ENCODE data around the gene EPSTI1. TPM values are rescaled to one million over a fixed set of nuclear protein-coding genes. Genes with fewer than 3 reads are reported as not detected.

EPSTI1 gene
- total and polyA plus RNA-seq, 10 of the 15 experiments (the other 5 are each of a cell fraction or from before 2014, with no cell fraction given): 4.7 to 32.0 (median 24.2) TPM

GRCh38 chr13:42873081-42873480 lies 119.0 kb downstream of the EPSTI1 start:
- no peaks in the 10 kb centered on the region for H3K79me2 ChIP-seq (ENCODE audit: control insufficient read depth, insufficient read depth, low read length)
- H3K4me1 ChIP-seq (ENCODE audit: control insufficient read depth, insufficient read depth, low read length): peaks cover 14% of the 10 kb centered on the region
- FAIRE-seq (no peak), ATAC-seq (no peak), DNase-seq (ENCODE audit: low read depth, low spot score) (no peak)
- H3K27ac ChIP-seq (ENCODE audit: control insufficient read depth, insufficient read depth): no peak overlapping the region
- in situ Hi-C loops (cut with MboI) (no loop called here), intact Hi-C loops (cut with micrococcal nuclease; ENCODE audit: unreplicated experiment) (no loop called here)
- ChIA-PET SMC1A (ENCODE audit: uncharacterized antibody, unreplicated experiment) (interaction anchor here (1.0 kb wide), 1 partner anchor 73 kb away, joined by 3 read pairs; no protein-coding TSS in a partner anchor), CTCF (no interaction called here), POLR2A (no interaction called here), RAD21 (ENCODE audit: unreplicated experiment) (no interaction called here)
- TF ChIP-seq ZNF687 (IDR thresholded peaks at IDR 0.05): no peak
- no peak for TF ChIP-seq IKZF1 (conservative IDR thresholded peaks at IDR 0.05)
- 82% methylated on average over 8 of the region's 8 CpGs for WGBS (ENCODE audit: insufficient coverage, insufficient replicate concordance, low lambda C conversion rate, missing lambda C conversion rate)
- no peak overlapping the region for H3K4me2 ChIP-seq (ENCODE audit: control insufficient read depth, insufficient read depth)
- H3K9ac ChIP-seq (ENCODE audit: control insufficient read depth, insufficient read depth, low read length): no peak overlapping the region
- no peaks in the 10 kb centered on the region for H4K20me1 ChIP-seq (ENCODE audit: control insufficient read depth, insufficient read depth)
- H3K36me3 ChIP-seq (ENCODE audit: control insufficient read depth in 2 of 2, insufficient read depth in 2 of 2, low read length in 1 of 2): no peaks in the 10 kb centered on the region
- H3K4me3 ChIP-seq: no peak overlapping the region
- H3K27me3 ChIP-seq (replicated peaks in 1 of 2; ENCODE audit: control insufficient read depth in 2 of 2, insufficient read depth in 2 of 2, low read length in 1 of 2): no peaks in the 10 kb centered on the region
- H2AFZ ChIP-seq (ENCODE audit: control insufficient read depth, low read depth, low read length): no peak overlapping the region
- H3K9me3 ChIP-seq (replicated peaks; ENCODE audit: control insufficient read depth, insufficient read depth, low read length): no peaks in the 10 kb centered on the region
- BruUV-seq (replicated peaks): no TSS peak

- Histone ChIP-seq H3K9me3 (replicated peaks; ENCODE audit: control insufficient read depth, insufficient read depth, low read length) (no peaks in the 10 kb centered on the region; the same call in 2 of the 3 replicates), H4K20me1 (ENCODE audit: control insufficient read depth, insufficient read depth) (no peaks in the 10 kb centered on the region), H3K4me3 (no peak overlapping the region), H3K27me3 (replicated peaks in 1 of 2; ENCODE audit: control insufficient read depth in 2 of 2, insufficient read depth in 2 of 2, low read length in 1 of 2) (no peaks in the 10 kb centered on the region), H2AFZ (ENCODE audit: control insufficient read depth, low read depth, low read length) (no peak overlapping the region), H3K4me1 (ENCODE audit: control insufficient read depth, insufficient read depth, low read length) (no peaks in the 10 kb centered on the region), H3K4me2 (ENCODE audit: control insufficient read depth, insufficient read depth) (no peak overlapping the region), H3K27ac (ENCODE audit: control insufficient read depth, insufficient read depth) (no peak overlapping the region), H3K36me3 (ENCODE audit: control insufficient read depth in 2 of 2, insufficient read depth in 2 of 2, low read length in 1 of 2) (no peaks in the 10 kb centered on the region), H3K9ac (ENCODE audit: control insufficient read depth, insufficient read depth, low read length) (no peak overlapping the region), H3K79me2 (ENCODE audit: control insufficient read depth, insufficient read depth, low read length) (no peaks in the 10 kb centered on the region)
- ChIA-PET POLR2A (no interaction called here), RAD21 (ENCODE audit: unreplicated experiment) (no interaction called here), CTCF (no interaction called here), SMC1A (ENCODE audit: uncharacterized antibody, unreplicated experiment) (interaction anchor here (1.0 to 1.9 kb wide), 2 partner anchors 8 to 10 kb away, joined by 3 to 5 read pairs; no protein-coding TSS in a partner anchor)
- 71% methylated on average over 4 of the region's 4 CpGs for whole genome bisulfite sequencing (ENCODE audit: insufficient coverage, insufficient replicate concordance, low lambda C conversion rate, missing lambda C conversion rate)
- ATAC-seq (no peak), FAIRE-seq (no peak), DNase-seq (ENCODE audit: low read depth, low spot score) (no peak)
- intact Hi-C loops (cut with micrococcal nuclease; ENCODE audit: unreplicated experiment): no loop called here
- no TSS peak for BruUV-seq (replicated peaks)
- in situ Hi-C loops (cut with MboI): no loop called here
- no peak for TF ChIP-seq ASH2L (IDR thresholded peaks at IDR 0.05; ENCODE audit: borderline replicate concordance, low read depth)
- no peak for TF ChIP-seq HDAC2 (IDR thresholded peaks at IDR 0.05)
- TF ChIP-seq MTA3 (IDR thresholded peaks at IDR 0.05; ENCODE audit: borderline replicate concordance, low read length): no peak
- no peak for TF ChIP-seq CBX5 (IDR thresholded peaks at IDR 0.05; ENCODE audit: low read depth)
- TF ChIP-seq RELB (IDR thresholded peaks at IDR 0.05; ENCODE audit: low read depth): no peak
- no peak for TF ChIP-seq ZNF274 (IDR thresholded peaks at IDR 0.05; ENCODE audit: insufficient read depth, insufficient read length)
- TF ChIP-seq ZBTB11 (CRISPR knock-in tag; IDR thresholded peaks at IDR 0.05): no peak
Measured at GRCh38 chr13:42867232-42867631, 124.8 kb downstream of the EPSTI1 start.

Data from GM12878 (cell line).